HG02759 (cell line): ENCODE data around the gene THRB.
"Not testable (repeated sequence)": the region's sequence is repeated elsewhere in the genome, so short reads cannot be mapped to it uniquely, and the experiment has no call there.

Experiments
- ATAC-seq: cut with Tn5 transposase; IDR thresholded peaks from one replicate; pipeline ENCODE4 v1.9.1; 2021; ENCODE audit warnings: mild to moderate bottlenecking, moderate library complexity; ENCODE audit not compliant: unreplicated experiment

THRB gene

GRCh38 chr3:24410860-24411259, 83.8 kb downstream of the THRB start:
- ATAC-seq = no peak

- no peak for ATAC-seq
Measured at GRCh38 chr3:24407980-24408680, 86.5 kb downstream of the THRB start.

- no peak for ATAC-seq
Measured at GRCh38 chr3:24406900-24407299, 87.8 kb downstream of the THRB start.

- ATAC-seq = no peak
Measured at GRCh38 chr3:24405057-24405456, 89.6 kb downstream of the THRB start.

GRCh38 chr3:24401811-24402185, 92.9 kb downstream of the THRB start:
- ATAC-seq = no peak

- no peak for ATAC-seq
Measured at GRCh38 chr3:24401090-24401810, 93.4 kb downstream of the THRB start.

GRCh38 chr3:24400450-24400849, 94.2 kb downstream of the THRB start:
- ATAC-seq = no peak

GRCh38 chr3:24400015-24400414, 94.6 kb downstream of the THRB start:
- no peak for ATAC-seq

- ATAC-seq = no peak
Measured at GRCh38 chr3:24399614-24400013, 95.0 kb downstream of the THRB start.

GRCh38 chr3:24398712-24399111, 95.9 kb downstream of the THRB start:
- ATAC-seq = not testable (repeated sequence)

GRCh38 chr3:24396338-24396737, 98.3 kb downstream of the THRB start:
- ATAC-seq = no peak

- no peak for ATAC-seq
Measured at GRCh38 chr3:24394754-24395153, 99.9 kb downstream of the THRB start.

- no peak for ATAC-seq
Measured at GRCh38 chr3:24393316-24393715, 101.3 kb downstream of the THRB start.

- no peak for ATAC-seq
Measured at GRCh38 chr3:24390169-24391130, 104.2 kb downstream of the THRB start.

GRCh38 chr3:24389108-24390090, 105.3 kb downstream of the THRB start:
- no peak for ATAC-seq

- no peak for ATAC-seq
Measured at GRCh38 chr3:24388611-24389010, 106.0 kb downstream of the THRB start.

- no peak for ATAC-seq
Measured at GRCh38 chr3:24388159-24388558, 106.5 kb downstream of the THRB start.

- ATAC-seq = no peak
Measured at GRCh38 chr3:24387493-24387892, 107.2 kb downstream of the THRB start.

- no peak for ATAC-seq
Measured at GRCh38 chr3:24387000-24387399, 107.7 kb downstream of the THRB start.

- no peak for ATAC-seq
Measured at GRCh38 chr3:24386458-24386857, 108.2 kb downstream of the THRB start.
